Endothelial cell of umbilical vein (primary cell): ENCODE results near the gene INSRR. TPM values are rescaled to one million over a fixed set of nuclear protein-coding genes. Genes with fewer than 3 reads are reported as not detected.

ENCODE experiments used
- BruUV-seq: library from RNA; stranded (reverse); fragments of 400-500 nt; replicated peaks from 2 replicates; lab custom pipeline; 2021; lab: Mats Ljungman, UMichigan
- CTCF ChIA-PET: fragments of 300-600, 350-600 bp; sonication (Branson Sonifier 250); formaldehyde crosslinking; loops from one replicate; lab custom pipeline; 2021; ENCODE audit warnings: antibody characterized with exemption, inconsistent platforms; lab: Charles Lee
- POLR2A ChIA-PET: fragments of 300-600, 350-600 bp; sonication (Branson Sonifier 250); formaldehyde crosslinking; loops from one replicate; lab custom pipeline; 2021; ENCODE audit warnings: antibody characterized with exemption, inconsistent platforms; lab: Charles Lee
- DNase-seq: peaks from one replicate; pipeline ENCODE4 v3.0.0-alpha.2; 2011; ENCODE audit warnings: low read depth, low spot score
- FAIRE-seq: peaks from 2 replicates; lab custom pipeline; 2011; peaks lifted over from hg19 to GRCh38; lab: Jason Lieb, UNC
- H2AFZ ChIP-seq: 2 replicates; pipeline ENCODE4 v1.6.0; 2012; ENCODE audit warnings: low read depth, low read length, control low read depth, inconsistent platforms
- H3K27ac ChIP-seq: 2 replicates; pipeline ENCODE4 v1.5.1; 2011; ENCODE audit warnings: low read depth, mild to moderate bottlenecking, control low read depth, low read length, moderate library complexity; ENCODE audit not compliant: insufficient read depth
- H3K27me3 ChIP-seq, 2 experiments: 2 replicates each; pipeline versions ENCODE4 v1.6.0 to v1.6.1; 2011; ENCODE audit warnings: low read length in 2 of 2, mixed read lengths in 1 of 2; ENCODE audit not compliant: control insufficient read depth in 2 of 2, insufficient read depth in 2 of 2
- H3K36me3 ChIP-seq, 2 experiments: 2 replicates in 1 of 2; 3 replicates in 1 of 2; pipeline ENCODE4 v1.5.1; 2011; ENCODE audit warnings: low read length in 2 of 2, mild to moderate bottlenecking in 1 of 2, moderate library complexity in 1 of 2; ENCODE audit not compliant: control insufficient read depth in 2 of 2, insufficient read depth in 2 of 2; ENCODE audit errors: extremely low read depth in 1 of 2
- H3K4me1 ChIP-seq: 3 replicates; pipeline ENCODE4 v1.5.1; 2011; ENCODE audit warnings: mild to moderate bottlenecking, low read length; ENCODE audit not compliant: control insufficient read depth, insufficient read depth; ENCODE audit errors: extremely low read depth
- H3K4me2 ChIP-seq: 2 replicates; pipeline ENCODE4 v1.6.1; 2011; ENCODE audit warnings: low read length, control low read depth, mixed read lengths; ENCODE audit not compliant: insufficient read depth
- H3K4me3 ChIP-seq, 3 experiments: fragments of 200-600 bp in 1 of 3; sonication (generic), shearing (Covaris generic) in 1 of 3; replicated peaks in 1 of 3; 2 replicates each; pipeline ENCODE4 v1.5.1; 2011 to 2016; ENCODE audit warnings: control low read depth in 3 of 3, low read length in 3 of 3, mild to moderate bottlenecking in 2 of 3, inconsistent platforms in 1 of 3, low read depth in 1 of 3, moderate library complexity in 1 of 3; ENCODE audit not compliant: insufficient read depth in 1 of 3
- H3K79me2 ChIP-seq: 2 replicates; pipeline ENCODE4 v1.6.0; 2012; ENCODE audit warnings: low read length, inconsistent platforms; ENCODE audit not compliant: control insufficient read depth, insufficient read depth
- H3K9ac ChIP-seq: replicated peaks from 2 replicates; pipeline ENCODE3; 2011; ENCODE audit warnings: low read length, control low read depth; ENCODE audit not compliant: insufficient read depth; ENCODE audit errors: extremely low read depth
- H3K9me1 ChIP-seq: replicated peaks from 3 replicates; pipeline ENCODE4 v1.6.0; 2011; ENCODE audit warnings: mild to moderate bottlenecking, low read length; ENCODE audit not compliant: control insufficient read depth, insufficient read depth; ENCODE audit errors: extremely low read depth
- H3K9me3 ChIP-seq: replicated peaks from 2 replicates; pipeline ENCODE4 v1.5.1; 2012; ENCODE audit warnings: low read length, inconsistent platforms; ENCODE audit not compliant: control insufficient read depth, insufficient read depth
- H4K20me1 ChIP-seq: replicated peaks from 2 replicates; pipeline ENCODE3; 2011; ENCODE audit warnings: mild to moderate bottlenecking, low read length; ENCODE audit not compliant: control insufficient read depth, insufficient read depth; ENCODE audit errors: extremely low read depth
- CTCF ChIP-seq, 2 donors: IDR thresholded peaks; 1 replicate in 1 of 2; 2 replicates in 1 of 2; pipeline ENCODE4 v1.5.1; 2011; ENCODE audit warnings: low read length in 2 of 2, mild to moderate bottlenecking in 2 of 2, moderate library complexity in 2 of 2, control low read depth in 1 of 2, inconsistent platforms in 1 of 2, low read depth in 1 of 2; ENCODE audit not compliant: insufficient read depth in 1 of 2; ENCODE audit errors: extremely low read depth in 1 of 2
- MAX ChIP-seq: IDR thresholded peaks from 2 replicates; pipeline ENCODE4 v1.6.1; 2011; ENCODE audit not compliant: insufficient read depth, insufficient read length
- POLR2A ChIP-seq: IDR thresholded peaks from 2 replicates; pipeline ENCODE4 v1.6.1; 2012; ENCODE audit warnings: low read depth, mild to moderate bottlenecking, control low read depth, low read length
- POLR2AphosphoS5 ChIP-seq: IDR thresholded peaks from 2 replicates; pipeline ENCODE4 v1.6.1; 2012; ENCODE audit warnings: low read depth, mild to moderate bottlenecking, control low read depth, low read length, moderate library complexity; ENCODE audit not compliant: insufficient read depth
- dilution Hi-C: fragments of 300-500 bp; cut with MboI; formaldehyde crosslinking; loops from one replicate; pipeline ENCODE4 v1.15.0; 2019; ENCODE audit warnings: low sequenced_read_pairs; ENCODE audit not compliant: extremely low pct_ligation_motif_present
- intact Hi-C: fragments of 100-400 bp; cut with micrococcal nuclease; formaldehyde crosslinking; loops from one replicate; pipeline ENCODE4 v1.10.0; 2022
- polyA plus RNA-seq, 4 experiments: library from polyadenylated mRNA; depleted of rRNA in 3 of 4; stranded (reverse) in 3 of 4; unstranded in 1 of 4; fragments of >200 nt; gene quantifications; 2 replicates each; pipeline versions ENCODE4 v1.2.1 to v1.2.3, GENCODE V29; 2011 to 2012; ENCODE audit warnings: missing spikeins in 1 of 4
- total RNA-seq: library from RNA; stranded (reverse); gene quantifications from 2 replicates; pipeline ENCODE4 v1.2.3, GENCODE V29; 2021

INSRR gene
- total and polyA plus RNA-seq, 2 donors (not counting 3 experiments of a cell fraction or from before 2014, with no cell fraction given) = not detected

GRCh38 chr1:156876281-156876680 is 17.4 kb upstream of the INSRR start:
- no peaks in the 10 kb centered on the region for H3K79me2 ChIP-seq
- peaks cover 17% of the 10 kb centered on the region for H3K4me1 ChIP-seq
- no peaks in the 10 kb centered on the region for H3K36me3 ChIP-seq
- no peak overlapping the region for H3K9ac ChIP-seq
- no peak for DNase-seq
- no peaks in the 10 kb centered on the region for H3K9me3 ChIP-seq
- no peak overlapping the region for H3K27ac ChIP-seq
- H3K27me3 ChIP-seq = peaks cover 6 to 15% of the 10 kb centered on the region in 2 experiments
- ChIA-PET POLR2A (interaction anchor here (0.6 kb wide), 1 partner anchor 15 kb away, joined by 3 read pairs; no protein-coding TSS in a partner anchor), CTCF (interaction anchor here (0.7 to 1.9 kb wide), 8 partner anchors 11 to 83 kb away, joined by 3 to 13 read pairs (median 4); partner anchors contain the start of gene NTRK1)
- no TSS peak for BruUV-seq
- FAIRE-seq = no peak
- no peak overlapping the region for H3K4me3 ChIP-seq
- H4K20me1 ChIP-seq = no peaks in the 10 kb centered on the region
- no peak overlapping the region for H3K4me2 ChIP-seq
- TF ChIP-seq POLR2A (no peak), CTCF (IDR thresholded peaks at IDR 0.05; ENCODE audit: extremely low read depth in 1 of 2, insufficient read depth in 1 of 2, low read depth in 1 of 2, low read length in 2 of 2) (peak in 1 of 2 donors; percentile 24)
- dilution Hi-C loops (no loop called here), intact Hi-C loops (loop anchor here (1.0 kb wide), 1 partner anchor 41 kb away; no protein-coding TSS in a partner anchor)
- H2AFZ ChIP-seq = no peak overlapping the region
- H3K9me1 ChIP-seq = no peaks in the 10 kb centered on the region

- TF ChIP-seq MAX = no peak
- no peak for TF ChIP-seq POLR2AphosphoS5
- Histone ChIP-seq H3K79me2 (no peaks in the 10 kb centered on the region), H2AFZ (no peak overlapping the region), H3K27me3 (peaks cover 4 to 12% of the 10 kb centered on the region in 2 experiments), H3K9ac (no peak overlapping the region), H3K9me3 (no peaks in the 10 kb centered on the region), H3K4me2 (no peak overlapping the region), H4K20me1 (no peaks in the 10 kb centered on the region), H3K4me3 (no peak overlapping the region), H3K36me3 (no peaks in the 10 kb centered on the region), H3K4me1 (peaks cover 20% of the 10 kb centered on the region), H3K9me1 (no peaks in the 10 kb centered on the region), H3K27ac (no peak overlapping the region)
- dilution Hi-C loops = no loop called here
- intact Hi-C loops = no loop called here
- DNase-seq = no peak
- no TSS peak for BruUV-seq
- CTCF ChIA-PET = interaction anchor here (2.1 to 2.2 kb wide), 2 partner anchors 37 to 149 kb away, joined by 7 to 9 read pairs; no protein-coding TSS in a partner anchor
- POLR2A ChIA-PET = no interaction called here
- no peak for FAIRE-seq
Measured at GRCh38 chr1:156875341-156875615, 16.4 kb upstream of the INSRR start.
